Motor neuron (in vitro differentiated cells): Measurements from ENCODE around the gene LOXHD1. TPM values are rescaled to one million over a fixed set of nuclear protein-coding genes. Genes with fewer than 3 reads are reported as not detected.
A peak's percentile ranks its signal among the peaks of the same experiment; 100 is the strongest.

Experiments used
- ATAC-seq, 8 experiments: fragments of 200-7000 bp; cut with Tn5 transposase; replicated peaks in 6 of 8; 2 replicates each; pipeline ENCODE4 v1.8.0; 2021; ENCODE audit warnings: mild to moderate bottlenecking in 8 of 8, moderate library complexity in 8 of 8
- H3K27ac ChIP-seq, 2 donors: fragments of 250-450 bp; sonication (Bioruptor Pico); 2 replicates each; pipeline ENCODE4 v1.9.0; 2021; ENCODE audit warnings: antibody characterized with exemption in 2 of 2, mild to moderate bottlenecking in 2 of 2, moderate library complexity in 1 of 2
- H3K4me1 ChIP-seq, 2 donors: fragments of 250-450 bp; sonication (Bioruptor Pico); replicated peaks in 1 of 2; 2 replicates each; pipeline ENCODE4 v1.6.1; 2021; ENCODE audit warnings: antibody characterized with exemption in 2 of 2, mild to moderate bottlenecking in 2 of 2, moderate library complexity in 1 of 2
- H3K4me3 ChIP-seq, 5 donors: fragments of 250-450 bp; sonication (Bioruptor Pico); 2 replicates each; pipeline ENCODE4 v1.9.0; 2021; ENCODE audit warnings: antibody characterized with exemption in 5 of 5, mild to moderate bottlenecking in 5 of 5, moderate library complexity in 4 of 5
- WGBS, 10 experiments: fragments of 450-650 bp; shearing (Covaris generic); methylation state at CpG; one replicate each; pipeline ENCODE4 v1.0.0; 2022; 5-methylcytosine and 5-hydroxymethylcytosine counted together
- in situ Hi-C, 9 experiments: fragments of 400-800 bp; cut with MboI; loops; one replicate each; pipeline ENCODE4 v1.15.0; 2021; ENCODE audit warnings: low sequenced_read_pairs in 9 of 9, low pct_unique_long_range_greater_than_20kb in 2 of 9; ENCODE audit not compliant: unreplicated experiment in 9 of 9
- total RNA-seq, 8 experiments: library from RNA; unstranded; fragments of 300-600 nt; gene quantifications; 2 replicates each; pipeline versions ENCODE4 v1.2.3 to v1.2.4, GENCODE V29; 2022

Gene LOXHD1
- total RNA-seq, 8 experiments from 2014 or later = 0.05 to 0.66 (median 0.18) TPM; not detected in 2

DNA sequence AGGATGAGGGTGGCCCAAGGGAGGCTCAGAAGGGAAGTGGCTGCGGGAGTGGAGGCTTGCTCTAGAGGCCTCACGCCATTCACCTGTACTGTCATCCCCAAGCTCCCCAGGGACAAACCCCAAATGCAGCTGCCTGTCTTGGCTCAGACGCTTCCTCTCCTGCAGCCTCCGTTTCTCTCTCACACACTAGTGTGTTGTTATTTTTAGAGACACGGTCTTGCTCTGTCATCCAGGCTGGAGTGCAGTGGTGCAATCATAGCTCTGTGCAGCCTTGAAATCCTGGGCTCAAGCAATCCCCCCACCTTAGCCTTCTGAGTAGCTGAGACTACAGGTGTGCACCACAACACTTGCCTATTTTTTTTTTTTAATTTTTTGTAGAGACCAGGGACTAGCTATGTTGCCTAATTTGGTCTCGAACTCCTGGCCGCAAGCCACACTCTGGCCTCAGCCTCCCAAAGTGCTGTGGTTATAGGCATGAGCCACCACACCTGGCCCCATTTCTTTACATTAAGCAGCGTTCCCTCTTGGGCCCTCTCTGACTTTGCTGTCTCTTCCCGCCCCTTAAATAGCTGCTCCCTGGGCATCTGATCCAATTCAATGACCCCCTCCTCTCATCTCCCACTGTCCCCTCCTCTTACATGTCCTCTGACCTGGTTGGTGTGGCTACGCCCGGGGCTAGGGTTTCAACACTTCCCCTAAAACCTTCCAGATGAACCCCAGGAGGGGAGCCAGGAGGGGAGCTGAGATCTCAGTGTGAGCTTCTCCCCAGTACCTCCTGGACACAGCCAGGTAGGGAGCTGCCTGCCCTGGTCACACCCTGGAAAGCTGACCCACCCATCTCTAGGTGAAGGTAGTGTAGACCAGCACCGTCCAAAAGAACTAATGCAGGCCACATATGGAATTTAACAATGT, 24.0 kb upstream of the LOXHD1 start:
- H3K4me1 ChIP-seq = peaks cover 7 to 11% of the 10 kb centered on the region in 2 donors
- WGBS, 10 experiments = 9 to 89% (median 74%) methylated on average over 3 to 7 of the region's 12 CpGs; no CpG with 5 or more reads in 4 of the 10 experiments
- in situ Hi-C loops = no loop called here
- no peak overlapping the region for H3K4me3 ChIP-seq
- H3K27ac ChIP-seq = no peak overlapping the region
- ATAC-seq = no peak

DNA sequence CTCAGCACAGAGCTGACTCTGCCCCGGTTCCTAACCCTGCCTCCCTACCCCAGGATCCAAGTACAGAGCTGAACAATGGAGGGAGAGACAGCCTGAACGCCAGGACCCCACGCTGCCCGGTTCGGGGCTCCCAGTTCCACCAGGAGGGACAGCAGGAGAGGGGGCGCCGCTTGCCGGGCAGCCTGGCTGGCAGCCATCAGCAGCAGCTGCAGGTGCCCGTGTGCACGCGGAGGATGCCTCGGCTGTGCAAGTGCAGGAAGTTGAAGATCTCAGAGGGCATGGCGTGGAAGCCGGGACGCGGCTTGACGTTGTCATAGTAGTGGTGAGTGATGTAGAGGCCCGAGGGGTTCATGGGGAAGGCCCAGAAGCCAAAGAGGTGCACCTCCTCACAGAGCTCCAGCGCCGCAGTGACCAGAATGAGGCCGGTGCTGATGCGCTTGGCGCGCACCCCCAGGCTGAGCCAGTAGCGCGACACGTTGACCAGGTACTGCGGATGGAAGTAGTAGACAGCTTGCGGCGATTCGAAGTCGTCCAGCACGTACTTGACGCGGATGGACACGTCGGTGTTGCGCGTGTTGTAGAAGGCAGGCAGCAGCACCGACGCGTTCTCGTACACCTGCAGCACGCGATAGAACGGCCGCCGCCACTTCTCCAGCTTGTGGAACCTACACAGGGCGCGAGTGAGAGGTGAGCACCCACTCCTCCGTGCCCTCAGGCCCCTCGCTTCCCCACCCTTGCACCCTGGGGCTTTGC, 23.0 kb upstream of the LOXHD1 start:
- Histone ChIP-seq H3K4me3 (no peak overlapping the region), H3K4me1 (peaks cover 7 to 11% of the 10 kb centered on the region in 2 donors), H3K27ac (no peak overlapping the region)
- no peak for ATAC-seq
- in situ Hi-C loops = no loop called here
- 71 to 100% (median 93%) methylated on average over 1 to 24 of the region's 52 CpGs; no CpG with 5 or more reads in 3 of the 10 experiments for WGBS, 10 experiments

- ATAC-seq = no peak
- WGBS, 10 experiments = 33 to 80% (median 75%) methylated on average over 1 to 9 of the region's 10 CpGs; no CpG with 5 or more reads in 2 of the 10 experiments
These were observed 21.9 kb upstream of the LOXHD1 start for GRCh38 chr18:46678785-46679399.

DNA sequence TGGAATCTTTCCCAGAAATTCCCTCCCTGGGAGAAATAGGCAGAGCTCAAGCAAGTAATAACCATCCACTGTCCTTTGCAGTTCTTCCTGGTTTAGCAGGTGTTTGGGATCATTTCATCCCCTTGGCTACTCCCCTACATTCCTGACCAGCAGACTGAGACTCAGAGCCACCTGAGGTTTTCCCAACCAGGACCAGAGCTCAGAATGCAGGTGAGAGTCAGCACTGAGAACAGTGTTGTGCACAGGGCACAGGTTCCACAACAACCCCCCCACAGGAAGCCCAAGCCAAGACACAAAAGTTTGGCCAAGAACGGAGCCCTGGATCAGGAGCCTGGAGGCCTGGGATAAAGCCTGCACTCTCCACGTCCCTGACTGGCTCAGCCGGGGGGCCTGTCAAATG, 21.0 kb upstream of the LOXHD1 start:
- peaks cover 16 to 19% of the 10 kb centered on the region in 2 donors for H3K4me1 ChIP-seq
- H3K27ac ChIP-seq = no peak overlapping the region
- WGBS, 10 experiments = 0 to 83% (median 42%) methylated on average over 1 to 2 of the region's 3 CpGs; no CpG with 5 or more reads in 6 of the 10 experiments
- no peak for ATAC-seq
- in situ Hi-C loops = no loop called here
- H3K4me3 ChIP-seq = no peak overlapping the region

More at GRCh38 chr18:46678785-46679399, 21.9 kb upstream of the LOXHD1 start:
- no peak overlapping the region for H3K27ac ChIP-seq
- no peak overlapping the region for H3K4me3 ChIP-seq
- in situ Hi-C loops = no loop called here
- H3K4me1 ChIP-seq = peaks cover 13 to 16% of the 10 kb centered on the region in 2 donors

DNA sequence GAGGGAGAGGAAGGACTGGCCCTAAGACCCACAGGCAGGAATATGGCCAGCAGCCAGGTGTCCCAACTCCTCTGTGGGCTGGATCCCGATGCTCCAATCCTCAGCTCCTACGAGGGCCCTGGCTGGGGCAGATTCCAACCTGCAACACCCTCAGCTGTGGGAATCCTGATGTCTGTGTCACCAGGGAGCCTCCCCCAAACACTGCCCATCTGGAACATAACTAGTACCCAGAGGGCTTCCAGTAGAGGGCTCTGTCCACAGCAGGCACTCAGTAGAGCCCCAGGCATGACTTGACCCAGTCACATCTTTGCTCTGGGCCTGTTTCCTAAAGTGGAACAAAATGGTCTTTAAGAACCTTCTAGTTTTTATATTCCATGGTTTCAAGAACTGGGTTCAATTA, 20.6 kb upstream of the LOXHD1 start:
- Histone ChIP-seq H3K4me1 (peaks cover 16 to 19% of the 10 kb centered on the region in 2 donors), H3K4me3 (no peak overlapping the region), H3K27ac (no peak overlapping the region)
- ATAC-seq = peak in 3 of 8 experiments; percentile 40 to 68 (median 61)
- 72% methylated on average over 2 of the region's 2 CpGs; no CpG with 5 or more reads in 9 of the 10 experiments for WGBS, 10 experiments
- in situ Hi-C loops = no loop called here

DNA sequence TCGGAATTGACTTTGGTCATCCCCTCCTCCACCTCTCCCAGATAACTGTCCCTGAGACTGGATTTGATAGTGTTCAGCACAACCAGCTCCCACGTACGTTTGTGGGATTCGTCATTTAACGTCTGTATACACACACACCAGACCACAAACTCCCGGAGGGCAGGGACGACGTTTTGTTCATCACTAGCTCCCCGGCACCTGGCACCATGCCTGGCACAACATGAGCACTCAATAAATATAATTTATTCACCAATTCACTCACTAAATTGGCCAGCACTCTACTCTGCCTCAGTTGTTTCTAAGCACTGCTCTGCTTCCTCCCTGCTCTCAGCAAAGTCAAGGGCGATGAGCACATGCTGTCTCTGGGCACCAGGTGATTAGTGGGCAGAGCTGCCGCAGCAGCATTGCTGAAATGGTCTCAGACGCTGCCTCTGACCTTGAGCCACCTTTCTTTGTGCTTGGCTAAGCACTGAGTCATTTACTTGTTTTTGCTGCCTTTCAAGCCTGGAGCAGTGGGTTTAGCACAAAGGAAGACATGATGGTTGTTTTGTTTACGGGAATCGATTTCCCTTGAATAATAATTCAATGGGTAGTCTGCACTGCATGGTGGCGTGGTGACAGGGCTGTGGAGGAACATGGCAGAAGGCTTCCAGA, 19.3 kb upstream of the LOXHD1 start:
- ATAC-seq = peak in 5 of 8 experiments; percentile 87 to 90 (median 88)
- peak overlapping the region in 1 of 2 donors; percentile 10 for H3K27ac ChIP-seq

DNA sequence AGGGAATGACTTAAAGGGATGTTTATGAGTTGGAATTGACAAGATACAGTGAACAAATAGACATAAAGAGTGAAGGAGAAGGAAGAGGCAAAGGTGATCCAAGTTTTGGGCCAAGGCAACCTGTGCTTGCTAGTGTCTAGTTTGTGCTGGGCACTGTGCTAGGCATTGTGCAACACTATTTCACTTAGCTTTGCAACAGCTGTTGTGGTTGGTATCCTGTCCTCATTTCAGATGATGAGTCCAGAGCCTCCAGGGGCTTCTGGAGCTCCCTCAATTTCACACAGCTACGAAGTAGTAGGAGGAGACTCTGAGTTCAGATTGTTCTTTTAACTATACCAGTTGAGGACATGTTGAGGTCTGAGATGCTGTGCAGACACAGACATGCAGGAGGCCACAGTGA, 18.1 kb upstream of the LOXHD1 start:
- WGBS, 10 experiments = 45 to 88% methylated on average over 1 of the region's 1 CpG; no CpG with 5 or more reads in 8 of the 10 experiments
- no peak overlapping the region for H3K27ac ChIP-seq
- H3K4me1 ChIP-seq = peaks cover 16 to 19% of the 10 kb centered on the region in 2 donors
- ATAC-seq = no peak
- in situ Hi-C loops = no loop called here
- no peak overlapping the region for H3K4me3 ChIP-seq

More for the DNA sequence above, 19.3 kb upstream of the LOXHD1 start:
- Histone ChIP-seq H3K4me3 (no peak overlapping the region), H3K4me1 (peaks cover 16 to 19% of the 10 kb centered on the region in 2 donors)
- in situ Hi-C loops = no loop called here
- 2 to 73% (median 43%) methylated on average over 4 to 9 of the region's 15 CpGs; no CpG with 5 or more reads in 2 of the 10 experiments for WGBS, 10 experiments

- WGBS, 10 experiments = 0 to 100% (median 15%) methylated on average over 1 to 5 of the region's 6 CpGs; no CpG with 5 or more reads in 2 of the 10 experiments
- H3K4me1 ChIP-seq = peaks cover 19 to 20% of the 10 kb centered on the region in 2 donors
- ATAC-seq = no peak
- H3K27ac ChIP-seq = no peak overlapping the region
- no peak overlapping the region for H3K4me3 ChIP-seq
- in situ Hi-C loops = loop anchor here (25.0 kb wide), 3 partner anchors 385 to 535 kb away; a partner anchor contains a TSS
These were observed 15.3 kb upstream of the LOXHD1 start for GRCh38 chr18:46672062-46672970.

GRCh38 chr18:46668694-46669093, 11.7 kb upstream of the LOXHD1 start:
- peak in 1 of 8 experiments; percentile 12 for ATAC-seq
- in situ Hi-C loops = loop anchor here (10.0 to 25.0 kb wide), 4 partner anchors 381 to 531 kb away; a partner anchor contains a TSS
- Histone ChIP-seq H3K4me3 (no peak overlapping the region), H3K4me1 (peaks cover under 1 to 5% of the 10 kb centered on the region in 2 donors), H3K27ac (no peak overlapping the region)
- 47 to 100% (median 87%) methylated on average over 1 to 4 of the region's 6 CpGs; no CpG with 5 or more reads in 6 of the 10 experiments for WGBS, 10 experiments

- ATAC-seq = peak in 4 of 8 experiments; percentile 9 to 59 (median 42)
- in situ Hi-C loops = loop anchor here (10.0 to 25.0 kb wide), 4 partner anchors 381 to 531 kb away; a partner anchor contains a TSS
- WGBS, 10 experiments = 29 to 82% (median 40%) methylated on average over 3 to 5 of the region's 11 CpGs; no CpG with 5 or more reads in 5 of the 10 experiments
- Histone ChIP-seq H3K27ac (no peak overlapping the region), H3K4me3 (no peak overlapping the region), H3K4me1 (peaks cover 0 to 5% of the 10 kb centered on the region in 2 donors)
These were observed 11.1 kb upstream of the LOXHD1 start for GRCh38 chr18:46668135-46668534.

DNA sequence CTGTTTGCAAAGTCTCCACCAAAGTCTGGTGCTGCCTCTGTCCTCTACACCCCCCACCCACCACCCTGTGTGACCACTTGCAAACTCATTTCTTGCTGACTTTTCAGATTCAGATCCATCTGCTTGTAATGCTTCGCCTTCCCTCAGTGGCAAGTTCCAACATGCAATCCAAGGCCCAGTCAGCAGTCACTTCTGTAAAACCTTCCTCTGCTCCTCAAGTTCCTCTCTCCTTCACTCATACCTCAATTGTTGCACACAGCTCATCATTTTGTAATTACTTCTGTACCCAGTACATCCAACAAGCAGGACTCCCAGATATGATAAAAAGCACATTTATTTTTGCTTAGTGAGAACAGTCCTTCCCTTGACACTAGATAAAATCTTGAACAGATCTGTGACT, 6.5 kb upstream of the LOXHD1 start:
- no peak for ATAC-seq
- no peak overlapping the region for H3K27ac ChIP-seq
- peaks cover 4 to 5% of the 10 kb centered on the region in 2 donors for H3K4me1 ChIP-seq
- WGBS, 10 experiments = 0 to 100% (median 75%) methylated on average over 1 of the region's 1 CpG; no CpG with 5 or more reads in 4 of the 10 experiments
- in situ Hi-C loops = loop anchor here (10.0 to 25.0 kb wide), 4 partner anchors 376 to 526 kb away; a partner anchor contains a TSS
- H3K4me3 ChIP-seq = no peak overlapping the region
